Posterior cingulate gyrus (tissue), 11 donors: ENCODE results near the gene GPER1.
A peak's percentile ranks its signal among the peaks of the same experiment; 100 is the strongest.

Experiments used
- DNase-seq, 10 donors: peaks; one replicate each; pipeline versions ENCODE4 v3.0.0 to v3.0.0-alpha.2; 2020 to 2021; ENCODE audit warnings: mixed read lengths in 3 of 10
- intact Hi-C: fragments of 100-400 bp; cut with DNase I; formaldehyde crosslinking; loops from one replicate; pipeline ENCODE4 v1.15.1; 2023

Gene GPER1

DNA sequence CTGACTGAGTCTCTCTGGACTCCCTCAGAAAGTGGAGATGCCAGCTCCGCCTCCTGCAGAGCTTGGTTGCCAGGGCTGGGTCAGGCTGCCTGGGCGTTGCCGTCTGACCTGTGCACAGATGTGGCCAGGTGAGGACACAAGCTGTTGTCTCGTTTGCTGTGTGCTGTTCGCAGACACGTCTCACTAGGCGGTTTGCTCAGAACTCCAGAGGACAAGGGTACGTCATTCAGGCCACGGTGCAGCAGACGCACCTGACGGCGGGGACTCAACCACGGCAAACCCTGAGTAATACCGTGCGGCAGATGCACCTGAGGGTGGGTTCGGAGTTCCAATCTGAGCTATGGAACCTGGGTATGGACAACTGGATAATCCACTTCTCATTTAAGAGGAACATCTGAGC, 11.7 kb downstream of the GPER1 start:
- intact Hi-C loops = no loop called here
- no peak for DNase-seq

DNA sequence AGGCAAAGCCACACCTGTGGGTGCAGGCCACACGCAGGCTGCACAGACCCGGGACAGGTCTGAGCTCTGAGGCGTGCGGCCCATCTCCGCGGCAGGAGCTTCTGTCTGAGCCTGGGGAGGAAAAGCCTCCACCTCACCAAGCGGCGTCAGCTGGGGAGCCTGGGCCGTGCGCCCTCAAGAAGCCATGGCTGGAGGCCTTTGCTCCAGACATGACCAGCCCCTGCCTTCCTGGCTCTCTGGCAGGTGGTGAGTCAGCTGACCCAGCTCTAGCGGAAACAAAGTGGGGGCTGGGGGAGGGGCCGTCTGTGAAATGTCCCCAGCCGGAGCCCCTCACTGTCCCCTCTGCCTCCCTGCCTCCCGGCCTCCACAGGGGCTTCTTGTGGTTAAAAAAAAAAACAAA, 12.5 kb downstream of the GPER1 start:
- intact Hi-C loops = no loop called here

DNA sequence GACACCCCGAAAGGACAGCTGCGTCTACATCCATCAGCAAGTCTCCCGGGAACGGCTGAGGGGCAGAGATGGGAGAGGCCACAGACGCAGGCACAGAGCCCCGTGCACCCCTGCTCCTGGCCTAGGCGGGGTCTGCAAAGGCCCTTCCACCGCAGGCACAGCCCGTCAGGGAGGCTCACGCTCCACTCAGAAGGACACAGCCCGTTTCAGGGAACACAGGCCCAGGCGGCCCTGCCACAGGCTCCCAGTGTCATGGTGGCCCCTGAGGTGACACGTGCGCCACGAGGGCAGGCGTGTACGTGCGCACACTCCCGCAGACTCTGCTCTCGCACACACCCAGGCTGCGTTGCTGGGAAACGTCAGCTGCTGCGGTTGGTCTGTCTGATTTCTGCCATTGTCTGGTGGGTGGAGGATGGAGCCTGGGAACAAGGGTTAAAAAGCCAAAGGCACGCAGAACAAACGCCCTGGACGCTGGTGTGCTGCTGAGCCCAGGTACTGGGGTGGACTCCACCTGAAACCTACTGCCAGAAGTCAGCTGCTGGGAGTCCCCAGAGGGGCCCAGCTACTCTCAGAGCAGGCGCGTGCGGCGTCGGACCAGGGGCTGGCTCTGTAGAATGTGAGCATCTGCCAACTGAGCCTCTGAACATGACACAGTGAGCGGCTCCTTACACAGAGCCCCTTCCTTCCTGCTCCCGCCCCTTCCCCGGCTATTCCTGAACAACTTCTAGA, 13.1 kb downstream of the GPER1 start:
- intact Hi-C loops = no loop called here
- peak in 1 of 10 donors; percentile 65 for DNase-seq

More for the DNA sequence above, 12.5 kb downstream of the GPER1 start:
- peak in 1 of 10 donors; percentile 62 for DNase-seq

DNA sequence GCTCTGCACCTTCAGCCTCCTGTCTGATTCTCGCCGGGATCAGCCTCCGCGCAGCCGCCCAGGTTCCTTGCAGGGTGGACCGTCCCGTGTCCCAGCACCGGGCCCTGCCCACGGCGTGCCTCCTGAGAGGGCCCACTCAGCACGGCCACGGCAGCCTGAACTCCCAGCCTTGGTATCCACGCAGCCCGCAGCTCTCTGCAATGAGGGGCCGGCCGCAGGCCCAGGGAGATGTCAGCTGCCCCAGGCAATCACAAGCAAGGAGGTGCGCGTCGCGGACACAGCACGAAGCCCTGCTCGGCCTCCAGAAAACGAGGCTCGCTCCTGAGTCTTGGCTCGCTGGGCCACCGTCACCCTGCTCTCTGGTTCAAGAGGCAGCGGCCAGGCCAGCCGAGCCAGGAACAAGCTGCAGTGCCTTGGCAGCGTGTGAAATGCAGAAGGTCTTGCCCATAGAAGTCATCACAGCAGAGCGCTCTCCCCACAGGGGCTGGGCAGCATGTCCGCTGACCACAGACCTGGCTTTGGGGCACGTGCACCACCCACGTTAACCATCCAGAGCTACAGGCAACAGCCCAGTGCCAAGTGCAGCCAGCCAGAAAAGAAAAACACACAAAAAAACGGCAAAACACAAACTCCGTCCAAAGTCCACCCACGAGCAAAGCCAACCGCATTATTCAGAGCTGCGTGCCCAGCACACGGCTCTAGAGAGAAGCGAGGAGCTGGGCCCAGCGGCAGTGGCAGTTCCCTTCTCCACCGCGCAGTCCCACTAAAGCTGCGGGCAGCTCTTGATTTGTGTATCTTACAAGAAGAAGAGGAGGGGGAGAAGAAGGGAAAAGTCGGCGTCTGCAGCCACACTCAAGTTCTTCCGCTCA, 13.9 kb downstream of the GPER1 start:
- DNase-seq = no peak
- intact Hi-C loops = no loop called here

DNA sequence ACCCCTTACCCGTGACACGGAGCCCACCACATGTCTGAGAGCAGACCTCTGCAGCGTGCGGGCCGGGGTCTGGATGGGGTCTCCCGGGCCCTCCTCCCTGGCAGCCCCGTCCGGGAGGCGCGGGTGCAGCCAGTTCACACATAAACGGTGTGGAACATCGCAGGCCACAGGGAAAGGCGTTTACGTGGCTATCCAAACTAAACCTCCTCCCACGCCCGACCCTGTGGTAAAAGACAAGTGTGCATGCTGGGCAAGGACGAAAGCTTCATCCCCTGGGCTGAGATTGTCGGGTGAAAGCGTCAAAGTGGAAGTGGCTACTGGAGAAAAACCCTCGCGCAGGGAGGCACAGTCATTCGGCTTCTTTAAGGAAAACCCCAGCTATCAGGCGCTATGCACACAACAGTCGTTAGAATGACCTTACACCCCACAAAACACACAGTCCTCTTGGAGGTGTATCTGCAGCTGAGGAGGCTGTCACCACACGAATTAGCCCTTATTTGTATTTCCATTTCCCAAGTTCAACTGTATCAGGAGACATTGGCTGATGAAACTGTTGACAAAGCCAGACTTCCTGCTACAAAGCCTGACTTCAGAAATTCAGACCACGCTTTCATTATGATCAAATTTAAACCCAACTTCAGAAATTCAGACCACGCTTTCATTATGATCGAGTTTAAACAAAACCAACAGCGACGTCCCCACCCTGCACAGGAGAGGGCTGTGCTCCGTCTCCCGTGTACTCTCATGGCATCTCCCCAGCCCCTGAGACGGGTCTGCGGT, 15.3 kb downstream of the GPER1 start:
- intact Hi-C loops = no loop called here
- peak in 2 of 10 donors; percentile 2 to 65 for DNase-seq

DNA sequence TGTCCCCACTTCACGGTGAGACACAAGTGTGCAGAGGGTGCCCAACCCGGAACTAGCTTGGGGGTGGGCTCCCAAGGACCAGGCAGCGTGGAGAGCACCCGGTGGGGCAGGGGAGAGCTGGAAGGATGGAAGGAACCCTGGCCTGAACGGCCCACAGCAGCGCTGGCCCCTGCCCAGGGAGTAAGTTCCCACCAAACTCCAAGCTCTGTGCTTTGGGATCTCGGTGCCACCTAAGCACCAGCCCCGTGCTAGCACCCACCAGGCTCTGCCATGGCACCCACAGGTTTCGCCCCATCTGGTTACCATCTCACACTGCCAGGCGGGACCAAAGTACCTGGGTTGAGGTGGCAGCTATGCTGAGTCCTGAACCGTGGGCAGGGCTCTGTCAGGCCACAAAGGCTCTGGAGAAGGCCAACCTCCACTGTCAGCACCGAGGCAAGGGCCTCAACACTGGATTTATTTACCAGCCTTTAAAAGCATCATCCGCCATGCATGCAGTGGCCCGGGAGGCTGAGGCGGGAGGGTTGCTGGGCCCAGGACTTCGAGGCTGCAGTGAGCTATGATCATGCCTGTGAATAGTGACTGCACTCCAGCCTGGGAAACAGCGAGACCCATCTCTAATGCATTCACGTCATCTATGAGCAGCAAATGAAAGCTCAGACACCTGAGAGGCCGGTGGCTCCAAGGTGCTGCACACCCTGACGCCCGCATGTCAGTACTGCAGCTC, 16.0 kb downstream of the GPER1 start:
- DNase-seq = peak in 1 of 10 donors; percentile 76
- intact Hi-C loops = no loop called here

DNA sequence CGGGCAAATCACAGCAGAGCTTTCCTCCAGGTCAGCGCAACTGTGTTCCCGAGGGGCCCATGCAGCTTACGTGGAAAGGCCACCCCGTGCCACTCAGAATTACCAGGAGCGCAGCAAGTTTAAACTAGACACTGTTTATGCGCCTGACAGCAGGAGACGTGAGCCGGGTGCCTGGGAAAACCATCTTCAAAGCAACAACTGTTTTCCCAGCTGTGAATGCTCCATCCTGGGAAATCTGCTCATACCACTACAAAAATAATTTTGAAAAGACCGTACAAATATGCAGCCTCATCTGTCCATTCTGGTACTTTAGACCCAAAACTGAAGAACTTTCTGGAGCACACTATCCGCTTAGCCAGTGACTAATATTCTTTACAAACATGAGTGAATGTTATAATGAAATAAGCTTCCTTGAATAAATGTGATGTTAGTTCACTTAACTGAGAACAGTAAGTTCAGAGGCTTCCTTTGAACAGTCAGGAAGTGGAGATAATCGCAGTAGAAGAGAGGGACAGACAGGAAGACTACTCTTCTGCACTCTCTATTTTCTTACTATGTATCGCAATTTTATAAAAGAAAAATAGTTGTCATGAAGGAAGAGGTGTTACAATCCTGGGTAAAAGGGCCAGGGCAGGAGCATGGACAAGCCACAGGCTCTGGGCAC, 16.7 kb downstream of the GPER1 start:
- intact Hi-C loops = no loop called here
- DNase-seq = peak in 1 of 10 donors; percentile 58

DNA sequence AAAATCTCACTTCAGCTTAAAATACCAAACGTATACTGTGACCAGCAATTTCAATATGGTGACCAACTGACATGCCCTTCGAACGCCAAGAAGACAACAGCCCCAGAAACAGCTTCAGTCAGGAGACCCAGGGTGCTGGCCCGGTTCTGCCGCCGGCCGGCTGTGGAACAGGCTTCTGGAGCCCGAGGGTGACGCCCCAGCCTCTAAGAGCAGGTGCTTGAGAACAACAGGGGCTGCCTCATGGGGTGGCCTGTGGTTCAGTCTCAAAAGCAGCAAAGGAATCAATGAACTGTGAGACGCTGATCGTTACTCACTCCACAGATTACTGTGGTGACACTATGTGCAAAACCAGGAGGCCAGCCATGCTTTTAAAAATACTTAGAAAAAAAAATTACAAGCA, 17.3 kb downstream of the GPER1 start:
- DNase-seq = peak in 1 of 10 donors; percentile 64
- intact Hi-C loops = no loop called here

DNA sequence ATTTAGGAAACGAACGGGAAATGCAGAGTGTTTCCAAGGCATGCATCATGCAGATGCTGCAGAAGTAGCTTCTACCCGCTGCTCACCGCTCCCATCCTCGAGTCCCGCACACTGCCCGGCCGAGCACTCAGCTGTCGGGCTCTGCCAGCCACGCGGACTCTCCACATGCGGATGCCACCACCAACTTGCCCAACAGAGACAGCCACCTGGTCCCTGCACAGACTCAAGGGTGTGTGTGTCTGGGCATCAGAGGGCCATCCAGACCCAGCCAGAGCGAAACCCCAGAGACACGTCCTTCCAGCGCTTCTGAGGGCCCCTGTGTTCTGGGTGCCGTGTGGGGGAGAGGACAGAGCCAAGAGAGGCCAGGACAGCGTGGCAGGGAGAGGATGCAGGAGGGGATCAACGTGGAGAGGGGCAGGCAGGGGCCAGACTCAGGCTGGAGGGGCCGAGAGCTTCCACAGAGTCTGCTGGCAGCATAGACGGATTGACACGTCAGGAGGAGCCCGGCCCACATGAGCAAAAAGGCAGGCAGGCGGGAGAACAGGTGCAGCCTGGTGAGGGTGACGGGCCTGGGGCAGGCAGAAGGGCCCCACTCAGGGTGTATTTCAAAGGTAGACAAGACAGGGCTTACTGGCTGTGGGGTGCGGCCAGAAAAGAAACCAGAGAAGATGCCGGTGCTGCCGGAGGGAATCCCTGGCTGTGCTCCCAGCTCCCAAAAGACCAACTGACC, 18.3 kb downstream of the GPER1 start:
- DNase-seq = peak in 1 of 10 donors; percentile 45
- intact Hi-C loops = no loop called here

DNA sequence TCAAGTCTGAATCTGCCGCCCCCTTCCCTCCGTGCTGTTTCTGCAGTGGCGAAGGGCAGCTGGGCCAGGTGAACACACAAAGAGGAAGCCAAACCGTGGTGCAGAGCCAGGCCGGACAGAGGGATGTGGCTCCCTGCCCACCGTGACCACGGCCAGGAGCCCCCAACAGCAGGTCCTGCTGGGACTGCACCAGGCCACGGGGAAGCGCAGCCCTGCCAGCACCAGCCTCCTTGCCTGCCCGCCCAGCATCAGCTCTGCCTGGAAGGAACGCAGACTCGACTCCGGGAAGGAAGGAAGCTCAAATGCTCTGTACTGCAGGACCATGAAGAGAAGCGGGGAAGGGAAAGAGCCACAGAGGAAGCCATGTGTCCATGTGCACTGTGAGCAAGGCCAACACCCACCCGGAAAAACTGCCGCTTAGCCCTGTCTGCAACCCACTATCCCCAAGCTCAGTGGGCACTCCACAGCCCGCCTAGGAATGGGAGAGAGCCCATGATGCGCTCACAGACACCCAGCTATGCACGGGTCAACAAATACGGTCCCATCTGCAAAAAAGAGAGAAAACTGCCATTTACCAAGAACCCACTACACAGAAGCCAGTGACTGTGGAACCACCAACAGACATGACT, 19.0 kb downstream of the GPER1 start:
- DNase-seq = peak in 2 of 10 donors; percentile 26 to 59
- intact Hi-C loops = no loop called here

DNA sequence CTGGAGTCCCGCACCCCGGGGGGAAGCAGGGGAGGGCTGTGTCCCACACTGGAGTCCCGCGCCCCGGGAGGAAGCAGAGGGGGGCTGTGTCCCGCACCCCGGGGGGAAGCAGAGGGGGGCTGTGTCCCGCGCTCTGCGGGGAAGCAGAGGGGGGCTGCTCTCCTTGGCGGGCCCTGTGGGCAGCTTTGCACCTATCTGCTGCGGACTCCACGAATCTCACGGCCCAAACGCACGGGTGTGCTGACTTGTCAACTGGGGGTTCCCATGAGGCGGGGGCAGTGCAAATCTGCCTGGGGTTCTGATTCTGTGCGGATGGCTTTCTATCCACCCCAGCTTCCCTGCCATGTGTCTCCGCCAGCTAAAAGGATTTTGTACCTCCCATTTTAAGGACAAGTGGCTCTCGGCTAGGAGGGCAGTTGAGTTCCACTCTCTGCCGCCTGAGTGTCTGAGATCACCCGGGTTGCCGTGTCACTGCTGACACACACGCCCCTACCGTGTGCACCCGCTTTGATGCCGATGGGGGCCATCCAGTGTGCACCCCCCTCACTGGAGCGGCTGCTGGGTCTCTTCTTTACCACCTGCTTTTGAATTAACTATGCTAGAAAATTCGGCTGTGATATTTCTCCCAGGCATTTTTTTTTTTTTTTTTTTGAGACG, 20.5 kb downstream of the GPER1 start:
- peak in 3 of 10 donors; percentile 22 to 63 (median 45) for DNase-seq

DNA sequence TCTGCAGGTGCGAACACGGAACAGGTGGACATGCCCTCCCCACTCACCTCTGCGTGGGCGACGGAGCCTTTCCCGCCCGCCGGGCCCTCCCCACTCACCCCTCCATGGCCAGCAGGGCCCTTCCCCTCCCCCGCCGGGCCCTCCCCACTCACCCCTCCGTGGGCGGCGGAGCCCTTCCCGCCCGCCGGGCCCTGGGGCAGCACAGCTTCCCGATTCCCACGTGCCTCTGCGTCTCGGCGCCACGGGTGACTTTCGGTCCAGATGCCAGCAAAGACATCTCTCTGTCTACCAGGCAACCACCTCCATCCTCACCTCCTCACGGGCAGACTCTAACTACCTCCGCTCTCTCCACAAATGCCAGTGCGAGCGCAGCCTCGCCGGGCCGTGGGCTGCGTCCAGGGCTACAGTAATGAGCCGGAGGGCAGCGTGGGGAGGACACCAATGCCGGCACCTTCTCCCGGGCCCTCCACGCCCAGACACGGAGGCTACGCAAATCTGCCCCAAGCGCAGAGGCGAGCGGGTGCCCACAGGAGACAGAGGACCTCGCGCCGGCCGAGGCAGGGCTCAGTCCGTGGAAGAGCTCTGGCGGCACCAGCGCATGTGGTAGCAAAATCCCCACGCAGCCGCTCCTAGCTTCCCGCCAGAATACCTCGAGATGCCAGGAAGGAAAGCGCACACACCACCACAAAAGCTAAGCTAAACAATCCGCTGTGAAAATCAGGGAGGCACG, 21.8 kb downstream of the GPER1 start:
- peak in 3 of 10 donors; percentile 54 to 69 (median 60) for DNase-seq
- intact Hi-C loops = no loop called here

More for the DNA sequence above, 20.5 kb downstream of the GPER1 start:
- intact Hi-C loops = no loop called here

DNA sequence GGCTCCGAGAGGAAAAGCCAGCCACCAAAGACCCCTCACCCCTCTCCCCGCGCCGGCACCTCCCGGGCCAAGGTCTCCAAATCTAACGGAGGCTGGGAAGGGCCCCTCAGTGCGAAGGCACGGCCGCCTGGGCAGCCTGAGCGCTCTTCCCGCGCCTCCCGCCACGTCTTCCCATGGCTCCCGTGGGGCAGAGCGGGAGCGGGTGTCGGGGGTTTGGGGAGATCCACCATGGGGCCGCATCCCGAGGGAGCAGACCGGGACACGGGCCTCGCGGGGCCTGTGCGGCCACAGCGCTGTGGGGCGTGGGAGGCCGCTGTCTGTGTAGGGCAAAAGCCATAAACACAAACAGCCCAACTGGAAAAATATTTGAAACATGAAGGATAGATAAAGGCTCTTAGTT, 22.4 kb downstream of the GPER1 start:
- intact Hi-C loops = no loop called here

DNA sequence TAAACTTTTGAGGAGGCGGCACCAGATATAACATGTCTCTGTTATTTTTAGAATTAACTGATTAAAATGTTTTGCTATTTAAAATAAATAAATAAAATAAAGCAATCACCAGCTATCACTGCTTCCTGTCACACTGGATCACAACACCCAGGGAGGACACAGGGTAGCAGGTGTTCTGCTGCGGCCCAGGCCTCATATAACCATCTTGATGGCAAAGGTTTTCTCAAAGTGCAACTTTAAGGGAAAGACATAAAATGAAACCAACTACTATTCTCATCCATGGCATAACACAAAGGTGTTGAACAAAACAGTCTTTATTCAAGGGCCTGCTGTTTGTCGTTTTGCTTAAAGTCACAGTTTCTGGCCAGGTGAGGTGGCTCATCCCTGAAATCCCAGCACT, 23.2 kb downstream of the GPER1 start:
- intact Hi-C loops = no loop called here
- DNase-seq = peak in 1 of 10 donors; percentile 40

More for the DNA sequence above, 22.4 kb downstream of the GPER1 start:
- DNase-seq = peak in 3 of 10 donors; percentile 40 to 70 (median 63)

DNA sequence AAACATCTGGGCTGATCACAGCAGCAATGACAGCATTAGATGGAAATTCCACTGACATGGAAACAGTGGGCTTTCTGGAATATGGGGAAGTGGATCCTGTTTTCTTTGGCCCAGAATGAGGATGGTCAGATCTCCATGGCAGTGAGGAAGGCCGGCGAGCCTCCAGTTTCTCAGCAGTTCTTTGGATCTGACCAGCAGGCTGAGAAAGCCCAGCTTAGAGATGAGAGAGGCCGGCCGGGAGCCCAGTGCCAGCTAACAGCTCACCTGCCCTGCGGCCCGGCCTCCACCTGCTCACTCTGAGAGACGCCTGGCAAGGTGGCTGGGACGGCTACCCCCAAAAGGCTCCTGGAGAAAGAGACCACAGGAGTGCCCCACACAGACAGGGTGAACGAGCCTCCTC, 24.2 kb downstream of the GPER1 start:
- DNase-seq = peak in 3 of 10 donors; percentile 43 to 58 (median 57)
- intact Hi-C loops = no loop called here

DNA sequence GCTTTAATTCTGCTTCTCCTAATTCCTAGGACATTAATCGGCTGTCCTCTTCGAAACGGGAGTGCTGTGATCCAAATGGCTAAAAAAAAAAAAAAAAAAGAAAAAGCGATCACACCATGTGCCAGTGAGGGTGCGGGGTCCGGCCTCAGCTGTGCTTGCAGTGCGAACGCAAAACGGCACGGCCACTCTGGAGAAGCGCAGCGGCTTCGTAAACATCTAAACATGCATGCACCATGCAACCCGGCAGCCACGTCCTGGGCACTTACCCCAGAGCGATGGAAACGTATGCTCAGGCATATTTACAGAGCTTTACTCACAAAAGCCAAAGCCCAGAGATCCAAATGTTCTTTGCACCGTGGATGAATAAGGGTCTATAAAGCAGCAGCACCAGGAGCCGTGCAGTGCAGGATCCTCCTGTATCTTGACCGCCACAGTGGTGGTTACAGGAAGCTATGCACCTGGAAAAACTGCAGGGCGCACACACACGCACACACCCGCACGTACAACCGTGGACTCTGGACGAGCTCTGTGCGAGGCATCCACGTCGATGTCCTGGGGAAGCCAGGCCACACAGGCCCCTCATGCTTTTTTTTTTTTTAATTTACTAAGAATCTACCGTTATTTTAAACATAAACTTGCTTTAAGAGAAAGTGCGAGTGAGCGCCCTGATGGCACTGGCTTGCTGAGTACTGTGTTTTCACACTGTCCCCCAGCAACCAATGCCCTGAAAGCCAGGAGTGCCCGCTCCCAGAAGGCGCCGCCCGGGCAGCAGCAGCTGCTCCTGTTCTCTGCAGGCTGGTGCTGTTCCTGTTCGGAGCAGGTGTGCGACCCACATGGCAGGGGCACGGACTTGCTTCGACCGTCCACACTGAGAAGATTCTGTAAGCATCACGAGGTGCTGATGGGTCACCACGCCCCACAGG, 25.0 kb downstream of the GPER1 start:
- peak in 3 of 10 donors; percentile 35 to 83 (median 67) for DNase-seq
- intact Hi-C loops = no loop called here
